ENCODE data around the gene CCDC9B.

DNA sequence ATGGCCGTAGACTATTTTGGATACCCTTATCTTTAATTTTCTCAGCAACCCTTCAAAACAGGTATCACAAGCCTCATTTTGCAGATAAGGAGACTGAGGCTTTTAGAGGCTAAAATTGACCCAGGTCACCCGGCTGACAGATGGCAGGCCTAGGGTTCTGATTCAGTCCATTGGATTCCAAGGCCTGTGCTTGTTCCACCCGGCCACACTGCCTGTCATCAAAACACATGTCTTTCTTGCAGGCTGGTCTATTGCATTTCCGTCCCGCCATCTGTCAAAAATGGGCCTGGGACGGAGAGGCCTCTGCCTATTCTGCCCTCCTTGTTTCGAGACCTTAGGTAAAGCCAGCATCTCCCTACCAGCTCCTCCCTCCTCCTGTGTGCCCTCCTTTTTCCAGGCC is 9.1 kb downstream of the CCDC9B start:
- TF ChIP-seq EZH2 (IDR thresholded peaks at IDR 0.05; ENCODE audit: borderline replicate concordance, low read depth, low read length, severe bottlenecking) = no peak
- TF ChIP-seq, protein P1, sequence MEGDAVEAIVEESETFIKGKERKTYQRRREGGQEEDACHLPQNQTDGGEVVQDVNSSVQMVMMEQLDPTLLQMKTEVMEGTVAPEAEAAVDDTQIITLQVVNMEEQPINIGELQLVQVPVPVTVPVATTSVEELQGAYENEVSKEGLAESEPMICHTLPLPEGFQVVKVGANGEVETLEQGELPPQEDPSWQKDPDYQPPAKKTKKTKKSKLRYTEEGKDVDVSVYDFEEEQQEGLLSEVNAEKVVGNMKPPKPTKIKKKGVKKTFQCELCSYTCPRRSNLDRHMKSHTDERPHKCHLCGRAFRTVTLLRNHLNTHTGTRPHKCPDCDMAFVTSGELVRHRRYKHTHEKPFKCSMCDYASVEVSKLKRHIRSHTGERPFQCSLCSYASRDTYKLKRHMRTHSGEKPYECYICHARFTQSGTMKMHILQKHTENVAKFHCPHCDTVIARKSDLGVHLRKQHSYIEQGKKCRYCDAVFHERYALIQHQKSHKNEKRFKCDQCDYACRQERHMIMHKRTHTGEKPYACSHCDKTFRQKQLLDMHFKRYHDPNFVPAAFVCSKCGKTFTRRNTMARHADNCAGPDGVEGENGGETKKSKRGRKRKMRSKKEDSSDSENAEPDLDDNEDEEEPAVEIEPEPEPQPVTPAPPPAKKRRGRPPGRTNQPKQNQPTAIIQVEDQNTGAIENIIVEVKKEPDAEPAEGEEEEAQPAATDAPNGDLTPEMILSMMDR (IDR thresholded peaks at IDR 0.05; ENCODE audit: borderline replicate concordance, extremely low read depth, low read length, poor library complexity, severe bottlenecking) = no peak

Measured in DND-41 (cell line).